Stimulated activated CD4-positive, alpha-beta T cell treated with anti-CD3 and anti-CD28 coated beads, TNF-alpha, amount 100 ng/mL, for 48 hours (primary cell): Measurements from ENCODE around the gene STARD9.
"Not testable (repeated sequence)": the region's sequence is repeated elsewhere in the genome, so short reads cannot be mapped to it uniquely, and the experiment has no call there.

ENCODE experiments used
- DNase-seq, 3 donors: peaks; one replicate each; pipeline ENCODE4 v3.0.0-alpha.2; 2020; ENCODE audit warnings: low read depth in 3 of 3

Gene STARD9

GRCh38 chr15:42766109-42766508 is 190.7 kb downstream of the STARD9 start:
- DNase-seq: not testable (repeated sequence)
